HG03469 (cell line): Measurements from ENCODE around the gene GMPR2.
A peak's percentile ranks its signal among the peaks of the same experiment; 100 is the strongest.
"Not testable (repeated sequence)": the region's sequence is repeated elsewhere in the genome, so short reads cannot be mapped to it uniquely, and the experiment has no call there.

Experiments
- ATAC-seq: cut with Tn5 transposase; IDR thresholded peaks from one replicate; pipeline ENCODE4 v1.9.1; 2021; ENCODE audit warnings: mild to moderate bottlenecking, moderate library complexity, moderate number of reproducible peaks; ENCODE audit not compliant: unreplicated experiment

GMPR2 gene

DNA sequence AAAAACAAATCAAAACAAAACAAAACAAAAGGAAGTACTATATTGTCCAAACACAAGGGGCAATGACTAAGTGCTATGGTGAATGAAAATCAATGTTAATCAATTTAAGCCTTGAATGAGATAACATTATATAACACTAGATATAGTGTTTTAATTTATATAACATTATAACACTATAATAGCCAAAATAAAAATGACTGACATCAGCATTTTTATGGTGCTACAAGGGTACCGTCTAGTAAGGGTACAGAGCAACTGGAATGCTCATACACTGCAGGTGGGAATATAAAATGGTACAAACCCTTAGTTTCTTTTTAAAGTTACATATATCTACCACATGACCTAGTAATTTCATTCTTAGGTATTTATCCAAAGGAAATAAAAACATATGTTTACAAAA is 6.3 kb upstream of the GMPR2 start:
- no peak for ATAC-seq

DNA sequence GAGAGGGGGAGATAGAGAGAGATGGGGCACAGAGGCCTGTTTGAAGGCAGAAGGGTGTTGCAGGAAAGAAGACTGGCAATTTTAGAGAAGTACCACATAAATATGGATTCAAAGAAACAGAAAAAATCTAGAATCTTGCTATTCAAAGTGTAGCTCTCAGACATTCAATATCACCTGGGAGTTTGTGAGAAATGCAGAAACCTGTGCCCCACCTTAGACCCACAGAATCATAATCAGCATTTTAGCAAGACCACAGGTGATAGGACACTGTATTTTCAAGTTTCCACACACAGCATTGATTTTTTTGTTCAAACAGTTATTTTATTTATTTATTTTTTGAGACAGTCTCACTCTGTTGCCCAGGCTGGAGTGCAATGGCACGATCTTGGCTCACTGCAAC is 3.8 kb upstream of the GMPR2 start:
- no peak for ATAC-seq

DNA sequence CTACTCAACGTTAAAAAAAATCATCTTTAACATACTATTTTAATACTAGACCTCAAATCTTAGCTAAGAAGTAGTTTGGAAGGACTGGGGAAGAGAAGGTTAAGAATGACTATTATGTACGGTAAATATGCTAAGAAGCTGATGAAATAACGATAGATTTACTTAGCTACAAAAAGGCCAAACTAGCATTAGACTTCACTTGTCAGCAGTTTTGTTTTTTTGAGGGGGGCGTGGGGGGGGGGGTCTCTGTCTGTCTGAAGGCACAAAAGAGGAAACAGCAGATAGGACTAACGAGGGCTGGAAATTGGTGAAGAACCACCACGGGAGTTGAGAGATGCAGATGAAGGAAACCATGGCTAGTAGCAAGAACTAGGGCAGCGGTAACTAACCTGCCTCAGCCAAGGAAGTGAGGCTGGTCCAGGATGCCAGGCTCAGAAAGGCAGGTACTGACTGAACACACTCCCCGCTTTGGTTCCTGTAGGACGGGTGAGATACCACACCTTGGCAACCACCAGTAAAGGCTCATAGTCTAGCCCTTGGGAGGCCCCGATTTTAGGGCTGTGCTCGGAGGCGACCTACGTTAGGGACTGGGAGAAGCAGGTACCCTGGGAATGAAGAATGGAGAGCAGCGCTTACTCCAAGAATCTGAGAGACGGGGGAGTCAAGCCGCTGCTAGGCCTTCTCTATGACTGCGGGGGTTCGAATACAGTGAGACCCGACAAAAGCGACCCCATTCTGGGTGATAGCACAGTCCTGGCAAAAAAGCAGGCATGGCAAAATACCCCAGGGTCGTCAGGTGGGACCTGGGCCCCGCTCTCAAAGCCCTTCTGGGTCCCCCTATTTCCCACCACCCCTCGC is 1.2 kb upstream of the GMPR2 start:
- ATAC-seq: no peak

DNA sequence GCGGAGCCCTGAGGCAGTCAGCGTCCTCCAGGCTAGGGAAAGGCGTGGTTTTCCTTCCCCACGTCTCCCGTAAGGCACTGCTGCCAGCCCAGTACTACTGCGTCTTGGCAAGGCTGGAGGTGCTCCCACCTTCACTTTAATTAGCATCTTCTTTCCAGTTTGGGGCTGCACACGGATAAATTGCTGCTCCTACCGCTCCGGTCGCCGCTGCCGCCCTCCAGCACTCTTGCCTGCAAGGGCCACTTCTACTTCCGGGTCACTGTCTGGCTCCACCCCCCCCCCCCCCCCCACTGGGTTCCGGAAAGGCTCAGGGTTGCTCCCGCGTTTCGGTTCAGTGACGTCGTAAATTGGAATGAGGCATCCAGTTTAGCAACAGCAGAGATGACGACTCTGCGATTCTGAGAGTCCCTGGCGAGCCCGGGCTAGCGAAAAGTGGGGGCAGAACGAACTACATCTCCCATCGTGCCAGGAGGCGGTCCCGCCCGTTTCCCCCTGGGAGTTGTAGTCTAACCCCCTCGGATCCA is 546 bp upstream of the GMPR2 start, which contains the start of gene NEDD8:
Gene NEDD8, minus strand, starts transcription at position 247 of the 524 bp plus-strand sequence. Its CDS starts 100 bp downstream, at position 147.
- ATAC-seq: peak; percentile 53

DNA sequence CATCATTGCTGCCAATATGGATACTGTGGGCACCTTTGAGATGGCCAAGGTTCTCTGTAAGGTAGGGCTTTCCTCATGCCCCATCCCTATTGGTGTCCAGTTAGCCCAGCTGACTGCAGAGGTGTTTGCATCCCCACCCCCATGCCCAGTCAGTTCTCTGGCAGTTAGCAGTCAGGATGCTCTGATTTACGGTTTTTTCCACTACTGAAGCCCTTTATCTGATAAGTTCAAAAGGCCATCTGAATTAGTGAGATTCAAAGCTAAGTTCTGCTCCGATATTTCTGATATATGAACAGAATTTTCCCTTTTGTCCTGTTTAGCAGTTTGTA is 773 bp downstream of the GMPR2 start:
- no peak for ATAC-seq

DNA sequence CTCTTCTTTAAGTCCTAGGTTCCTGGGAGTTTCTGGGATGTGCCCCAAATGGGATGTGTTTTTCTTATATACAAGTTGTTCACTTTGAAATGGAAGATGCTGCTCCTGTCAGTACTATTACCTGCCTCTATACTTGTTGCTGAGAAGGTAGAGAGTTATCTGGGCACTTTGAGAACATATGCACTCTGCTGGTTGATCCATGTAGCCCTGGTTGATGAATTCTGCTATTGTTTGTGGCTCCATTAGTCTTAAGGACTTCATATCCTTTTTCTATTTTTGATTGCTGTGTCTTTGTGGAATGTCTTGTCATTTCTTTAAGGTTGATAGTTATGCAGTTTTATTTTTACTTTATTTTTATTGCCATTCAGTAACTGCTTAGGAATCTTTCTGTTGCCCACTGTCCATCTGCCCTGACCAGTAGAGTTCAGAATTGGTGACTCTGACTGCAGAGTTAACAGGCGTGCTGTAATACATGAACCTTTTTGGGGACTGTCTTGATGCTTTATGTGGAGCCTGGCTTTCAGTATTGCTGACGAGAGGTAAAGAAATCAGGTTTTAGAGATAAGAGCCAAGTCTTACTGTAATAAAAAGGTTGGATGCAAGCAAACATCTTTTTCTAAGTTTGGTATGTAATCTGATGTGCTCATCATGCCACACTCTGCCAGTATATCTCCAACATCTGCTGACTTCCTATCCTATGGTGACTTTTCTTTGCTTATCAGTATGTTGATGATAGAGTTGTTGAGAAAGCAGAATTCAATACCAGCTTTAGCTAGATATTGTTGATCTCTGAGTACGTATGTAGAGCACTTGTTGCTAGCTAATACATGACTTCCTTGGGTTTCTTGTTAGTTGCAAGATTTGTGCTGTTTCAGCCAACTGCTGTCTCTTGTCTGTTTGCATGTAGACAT is 1.6 kb downstream of the GMPR2 start:
- no peak for ATAC-seq

DNA sequence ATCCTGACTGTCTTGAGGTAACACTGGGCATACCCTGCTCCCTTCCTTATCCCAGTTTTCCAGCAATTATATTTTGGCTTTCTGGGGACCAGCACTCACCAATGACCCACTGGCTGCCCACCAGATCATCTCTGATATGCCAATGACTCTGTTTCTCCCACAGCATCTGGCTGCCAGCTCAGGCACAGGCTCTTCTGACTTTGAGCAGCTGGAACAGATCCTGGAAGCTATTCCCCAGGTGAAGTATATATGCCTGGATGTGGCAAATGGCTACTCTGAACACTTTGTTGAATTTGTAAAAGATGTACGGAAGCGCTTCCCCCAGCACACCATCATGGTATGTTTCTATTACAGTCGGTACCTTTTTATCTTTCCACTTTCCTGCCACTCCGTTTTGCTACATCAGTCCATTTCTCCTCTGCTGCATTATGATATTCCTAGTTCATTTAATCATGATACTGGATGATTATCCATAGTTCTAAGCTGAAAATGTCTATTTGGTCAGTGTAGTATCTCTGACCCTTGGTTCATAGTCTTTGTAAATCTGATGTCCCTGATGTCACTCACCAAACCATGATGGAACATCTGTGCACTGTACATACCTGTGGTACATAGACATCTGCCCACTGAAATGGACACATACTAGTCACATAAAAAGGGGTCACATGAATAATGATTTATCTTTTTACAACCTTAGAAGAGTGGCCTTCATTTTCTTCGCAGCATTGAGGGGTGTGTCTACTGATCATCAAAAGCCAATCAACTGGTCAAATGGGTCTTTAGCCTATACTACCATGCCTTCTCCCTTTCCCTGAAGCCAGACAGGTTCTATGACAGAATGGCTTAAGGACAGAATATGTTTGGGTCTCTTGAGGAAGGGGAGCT is 3.3 kb downstream of the GMPR2 start:
- no peak for ATAC-seq

DNA sequence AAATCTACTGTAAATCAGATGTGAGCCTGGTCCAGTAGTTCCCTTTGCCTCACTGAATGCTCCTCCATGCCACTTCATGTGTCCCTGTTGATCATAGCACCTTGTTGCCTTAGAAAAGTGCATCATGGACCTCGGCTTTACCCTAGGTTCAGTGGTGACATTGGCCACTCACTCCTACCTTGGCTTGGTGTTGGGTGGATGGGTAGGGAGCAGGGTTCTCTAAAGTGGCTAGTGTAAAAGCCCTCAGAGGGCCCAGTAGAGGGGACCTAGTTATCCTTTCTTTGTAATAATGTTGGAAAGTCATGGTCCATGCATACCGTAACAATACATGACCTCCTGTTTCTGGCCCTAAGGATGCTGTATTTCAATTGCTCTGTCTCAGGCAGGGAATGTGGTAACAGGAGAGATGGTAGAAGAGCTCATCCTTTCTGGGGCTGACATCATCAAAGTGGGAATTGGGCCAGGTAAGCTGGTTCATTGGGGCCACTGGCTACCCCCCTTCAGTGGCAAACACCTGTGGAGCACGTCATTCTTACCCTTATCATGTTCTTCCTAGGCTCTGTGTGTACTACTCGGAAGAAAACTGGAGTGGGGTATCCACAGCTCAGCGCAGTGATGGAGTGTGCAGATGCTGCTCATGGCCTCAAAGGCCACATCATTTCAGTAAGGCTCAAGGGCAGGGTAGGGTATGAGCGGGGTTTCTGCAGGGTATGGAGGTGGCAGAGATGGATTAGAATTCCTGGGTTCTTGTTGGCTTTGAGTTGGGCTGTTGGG is 4.1 kb downstream of the GMPR2 start:
- no peak for ATAC-seq

- no peak for ATAC-seq
These were observed 4.8 kb downstream of the GMPR2 start for GRCh38 chr14:24237463-24237955.

DNA sequence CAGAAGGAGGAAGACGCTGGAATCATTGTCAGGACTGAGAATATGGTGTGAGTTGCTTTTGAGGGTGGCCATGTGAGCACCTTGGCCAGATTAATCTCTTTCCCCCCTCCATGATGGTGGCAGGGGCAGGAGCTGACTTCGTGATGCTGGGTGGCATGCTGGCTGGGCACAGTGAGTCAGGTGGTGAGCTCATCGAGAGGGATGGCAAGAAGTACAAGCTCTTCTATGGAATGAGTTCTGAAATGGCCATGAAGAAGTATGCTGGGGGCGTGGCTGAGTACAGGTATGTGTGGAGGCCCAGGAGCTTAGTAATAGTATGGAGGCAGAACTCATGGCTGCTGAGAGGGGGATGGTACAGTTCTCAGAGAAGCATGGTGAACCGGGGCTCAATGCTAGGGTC is 5.4 kb downstream of the GMPR2 start:
- no peak for ATAC-seq

- ATAC-seq: no peak
These were observed 5.9 kb downstream of the GMPR2 start for GRCh38 chr14:24238527-24239037.

DNA sequence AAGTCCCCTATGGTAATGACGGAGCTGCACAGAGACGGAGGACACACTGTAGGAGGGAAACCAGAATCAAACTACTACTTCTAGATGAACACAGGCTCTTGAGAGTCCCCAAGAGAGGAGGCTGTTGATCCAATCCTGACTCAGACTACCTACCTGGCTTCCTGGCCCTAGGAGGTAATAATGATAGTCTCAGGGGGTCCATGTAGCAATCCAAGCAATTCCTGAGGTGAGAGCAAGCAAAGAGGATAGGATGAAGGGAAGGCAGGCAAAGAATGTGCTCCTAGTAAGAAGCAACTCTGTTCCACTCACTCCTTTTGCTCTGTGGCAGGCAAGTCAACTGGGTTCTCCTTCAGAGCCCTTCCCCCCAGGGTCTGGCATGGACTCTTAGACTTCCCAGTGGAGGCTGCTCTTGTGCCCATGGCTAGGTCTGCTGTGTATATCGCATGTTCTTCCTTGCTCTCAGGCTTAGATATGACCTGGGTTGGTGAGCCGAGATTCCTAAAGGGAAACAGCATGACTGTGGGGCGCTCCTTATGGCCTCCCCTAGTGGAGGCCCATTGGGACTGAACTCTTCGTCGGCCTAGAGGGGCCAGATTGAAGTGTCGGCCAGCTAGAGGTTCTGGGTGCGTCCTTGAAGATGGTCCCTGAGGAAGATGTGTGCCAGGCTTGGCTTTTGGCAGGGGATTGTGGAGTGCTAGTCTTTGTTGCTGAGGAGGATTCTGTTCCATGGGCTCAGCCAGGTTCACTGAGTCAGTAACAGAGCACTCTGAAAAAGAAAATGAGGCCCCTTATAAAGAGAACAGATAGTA is 7.6 kb downstream of the GMPR2 start:
- ATAC-seq: no peak

DNA sequence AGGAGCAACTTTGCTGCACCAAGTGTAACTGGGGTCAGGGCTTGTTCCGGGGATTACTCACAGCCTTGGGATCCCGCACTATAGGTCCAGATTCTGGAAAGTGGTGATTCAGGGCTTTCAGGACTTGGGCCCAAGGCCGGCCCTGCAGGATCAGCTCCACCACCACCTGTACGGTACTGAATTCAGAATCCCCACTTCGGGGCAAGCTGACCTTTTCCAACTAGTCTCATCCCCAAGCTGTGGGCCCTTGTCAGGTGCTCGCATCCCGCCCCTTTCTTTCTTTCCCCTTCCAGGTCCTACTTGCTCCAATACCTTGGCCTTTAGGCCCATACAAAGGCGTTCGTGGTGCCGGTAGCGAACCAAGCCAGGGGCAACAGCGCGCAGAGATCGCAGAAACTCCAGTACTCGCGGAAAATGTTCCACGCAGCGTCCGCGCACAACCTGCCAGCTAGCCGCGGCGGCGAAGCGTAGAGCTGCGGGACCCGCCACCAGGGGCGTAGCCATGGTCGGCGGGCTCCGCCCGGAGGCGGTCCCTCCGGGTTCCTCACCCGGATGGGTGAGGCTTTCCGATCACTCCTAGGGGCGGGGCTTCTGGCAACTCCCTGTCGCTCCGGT is 9.2 kb downstream of the GMPR2 start:
- peak; percentile 56 for ATAC-seq

- ATAC-seq: no peak
These were observed 10.7 kb downstream of the GMPR2 start for GRCh38 chr14:24243336-24243836.

DNA sequence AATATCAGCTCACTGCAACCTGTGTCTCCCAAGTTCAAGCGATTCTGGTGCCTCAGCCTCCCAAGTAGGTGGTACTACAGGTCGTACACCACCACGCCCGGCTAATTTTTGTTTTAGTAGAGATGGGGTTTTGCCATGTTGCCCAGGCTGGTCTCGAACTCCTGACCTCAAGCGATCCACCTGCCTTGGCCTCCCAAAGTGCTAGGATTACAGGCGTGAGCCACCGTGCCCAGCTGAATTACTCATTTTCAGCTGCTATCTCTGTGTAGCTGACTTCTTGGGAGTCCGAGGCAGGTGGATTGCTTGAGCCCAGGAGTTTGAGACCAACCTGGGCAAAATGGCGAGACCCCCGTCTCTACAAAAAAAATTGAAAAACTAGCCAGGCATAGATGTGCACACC is 12.6 kb downstream of the GMPR2 start:
- not testable (repeated sequence) for ATAC-seq

DNA sequence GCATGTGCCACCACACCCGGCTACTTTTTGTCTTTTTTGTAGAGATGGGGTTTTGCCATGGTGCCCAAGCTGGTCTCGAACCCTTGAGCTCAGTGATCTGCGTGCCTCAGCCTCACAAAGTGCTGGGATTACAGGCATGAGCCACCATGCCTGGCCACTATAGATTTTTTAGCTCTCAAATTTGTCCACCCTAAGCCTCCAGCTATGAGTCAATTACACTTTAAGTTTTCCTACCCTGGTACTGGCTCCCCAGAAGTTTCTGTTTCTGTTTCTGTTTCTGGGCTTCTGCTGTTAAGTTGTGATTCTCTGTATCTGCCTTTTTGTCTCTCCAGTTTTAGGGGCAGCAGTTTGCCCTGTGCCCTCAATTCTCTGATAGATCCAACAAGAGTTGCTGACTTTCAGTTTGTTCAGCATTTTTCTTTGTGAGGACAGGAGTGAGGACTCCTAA is 14.1 kb downstream of the GMPR2 start:
- ATAC-seq: no peak

DNA sequence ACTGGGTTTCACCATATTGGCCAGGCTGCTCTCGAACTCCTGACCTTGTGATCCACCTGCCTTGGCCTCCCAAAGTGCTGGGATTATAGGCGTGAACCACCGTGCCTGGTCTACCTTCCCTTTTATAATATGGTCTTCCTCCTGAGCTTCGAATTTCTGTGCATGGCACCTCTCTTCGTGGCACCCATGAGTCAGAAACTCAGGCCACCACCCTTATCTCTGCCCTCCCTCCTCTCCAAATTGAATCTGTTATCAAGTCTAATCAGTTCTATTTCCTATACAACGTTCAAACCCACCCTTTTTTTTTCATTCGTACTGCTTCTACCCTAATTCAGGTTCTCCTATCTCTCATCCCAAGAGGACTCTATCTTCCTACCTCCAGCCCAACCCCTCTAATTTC is 14.7 kb downstream of the GMPR2 start:
- no peak for ATAC-seq
